HL-60 (cell line): ENCODE results near the gene SNRNP27.

ENCODE experiments used
- DNase-seq, 2 experiments: peaks; one replicate each; pipeline ENCODE4 v3.0.0-alpha.2; 2010 to 2020; ENCODE audit warnings: low read depth in 1 of 2, low spot score in 1 of 2
- H3K27ac ChIP-seq: fragments of 250-450 bp; sonication (Bioruptor Pico); replicated peaks from 2 replicates; pipeline ENCODE4 v1.5.1; 2020; ENCODE audit warnings: mild to moderate bottlenecking, moderate library complexity
- H3K27me3 ChIP-seq: fragments of 250-450 bp; sonication (Bioruptor Pico); 2 replicates; pipeline ENCODE4 v1.5.1; 2021; ENCODE audit warnings: mild to moderate bottlenecking, moderate library complexity; ENCODE audit not compliant: insufficient read depth, poor library complexity, severe bottlenecking
- H3K4me3 ChIP-seq: replicated peaks from 2 replicates; pipeline ENCODE4 v1.5.1; 2011; ENCODE audit warnings: mild to moderate bottlenecking, control low read depth, low read length; ENCODE audit not compliant: insufficient read depth
- CTCF ChIP-seq: IDR thresholded peaks from one replicate; pipeline ENCODE4 v1.5.1; 2011; ENCODE audit warnings: low read length, control low read depth, inconsistent platforms; ENCODE audit not compliant: insufficient read depth
- GABPA ChIP-seq: IDR thresholded peaks from 2 replicates; pipeline ENCODE4 v1.6.1; 2012; ENCODE audit warnings: low read depth
- POLR2AphosphoS5 ChIP-seq: IDR thresholded peaks from 2 replicates; pipeline ENCODE4 v1.6.1; 2012; ENCODE audit warnings: low read depth
- REST ChIP-seq: IDR thresholded peaks from 2 replicates; pipeline ENCODE4 v1.6.1; 2012; ENCODE audit warnings: low read depth; ENCODE audit not compliant: insufficient replicate concordance
- SPI1 ChIP-seq: IDR thresholded peaks from 2 replicates; pipeline ENCODE4 v1.6.1; 2012; ENCODE audit warnings: low read depth, mild to moderate bottlenecking, borderline replicate concordance

SNRNP27 gene

GRCh38 chr2:69936906-69937305 is 43.1 kb downstream of the SNRNP27 start:
- no peak for TF ChIP-seq REST
- TF ChIP-seq GABPA: no peak
- TF ChIP-seq CTCF: no peak
- H3K4me3 ChIP-seq: no peak overlapping the region
- no peak overlapping the region for H3K27ac ChIP-seq
- H3K27me3 ChIP-seq: no peaks in the 10 kb centered on the region
- no peak for DNase-seq

- no peak for TF ChIP-seq GABPA
- TF ChIP-seq REST: no peak
- H3K27ac ChIP-seq: no peak overlapping the region
- no peak overlapping the region for H3K4me3 ChIP-seq
- H3K27me3 ChIP-seq: no peaks in the 10 kb centered on the region
- no peak for DNase-seq
These were observed 44.2 kb downstream of the SNRNP27 start for GRCh38 chr2:69937968-69938367.

- TF ChIP-seq GABPA: no peak
- no peak for TF ChIP-seq SPI1
- TF ChIP-seq REST: no peak
- no peak for TF ChIP-seq POLR2AphosphoS5
- no peak for TF ChIP-seq CTCF
- H3K27ac ChIP-seq: no peak overlapping the region
- H3K27me3 ChIP-seq: no peaks in the 10 kb centered on the region
- no peak overlapping the region for H3K4me3 ChIP-seq
- DNase-seq: no peak
These were observed 46.0 kb downstream of the SNRNP27 start for GRCh38 chr2:69939722-69940121.

GRCh38 chr2:69940691-69941090 is 46.9 kb downstream of the SNRNP27 start:
- Histone ChIP-seq H3K27ac (no peak overlapping the region), H3K4me3 (no peak overlapping the region), H3K27me3 (no peaks in the 10 kb centered on the region)
- DNase-seq: no peak
- TF ChIP-seq GABPA: no peak
- TF ChIP-seq CTCF: no peak
- no peak for TF ChIP-seq POLR2AphosphoS5
- TF ChIP-seq SPI1: no peak
- TF ChIP-seq REST: no peak
